Measurements from ENCODE around the gene SNX4. TPM values are rescaled to one million over a fixed set of nuclear protein-coding genes. Genes with fewer than 3 reads are reported as not detected.
A peak's percentile ranks its signal among the peaks of the same experiment; 100 is the strongest.
"Not testable (repeated sequence)": the region's sequence is repeated elsewhere in the genome, so short reads cannot be mapped to it uniquely, and the experiment has no call there.

Gene SNX4
- total and polyA plus RNA-seq, 7 donors, result 24.9 to 50.6 (median 39.1) TPM

DNA sequence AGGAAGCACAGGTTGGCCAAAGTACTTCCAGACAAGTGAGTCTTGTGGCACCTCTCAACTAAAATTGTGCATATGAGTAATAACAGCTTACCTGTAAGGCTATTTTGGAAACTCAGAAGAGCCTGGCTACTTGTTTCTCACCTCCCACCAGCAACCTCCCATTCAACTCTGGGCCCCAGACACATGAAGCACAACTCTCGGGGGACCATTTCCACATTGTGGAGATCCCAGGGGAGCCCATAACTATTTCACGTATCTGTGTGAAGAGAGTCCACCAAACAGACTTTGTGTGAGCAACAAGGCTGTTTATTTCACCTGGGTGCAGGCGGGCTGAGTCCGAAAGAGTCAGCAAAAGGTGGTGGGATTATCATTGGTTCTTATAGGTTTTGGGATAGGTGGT, 5.2 kb upstream of the SNX4 start:
- no peak for DNase-seq
- H3K9me3 ChIP-seq, result no peaks in the 10 kb centered on the region
- no peak for TF ChIP-seq EP300 (IDR thresholded peaks at IDR 0.05)
- TF ChIP-seq POLR2A (IDR thresholded peaks at IDR 0.05), result no peak
- no peak for TF ChIP-seq POLR2AphosphoS5 (IDR thresholded peaks at IDR 0.05)
- TF ChIP-seq, protein P1, sequence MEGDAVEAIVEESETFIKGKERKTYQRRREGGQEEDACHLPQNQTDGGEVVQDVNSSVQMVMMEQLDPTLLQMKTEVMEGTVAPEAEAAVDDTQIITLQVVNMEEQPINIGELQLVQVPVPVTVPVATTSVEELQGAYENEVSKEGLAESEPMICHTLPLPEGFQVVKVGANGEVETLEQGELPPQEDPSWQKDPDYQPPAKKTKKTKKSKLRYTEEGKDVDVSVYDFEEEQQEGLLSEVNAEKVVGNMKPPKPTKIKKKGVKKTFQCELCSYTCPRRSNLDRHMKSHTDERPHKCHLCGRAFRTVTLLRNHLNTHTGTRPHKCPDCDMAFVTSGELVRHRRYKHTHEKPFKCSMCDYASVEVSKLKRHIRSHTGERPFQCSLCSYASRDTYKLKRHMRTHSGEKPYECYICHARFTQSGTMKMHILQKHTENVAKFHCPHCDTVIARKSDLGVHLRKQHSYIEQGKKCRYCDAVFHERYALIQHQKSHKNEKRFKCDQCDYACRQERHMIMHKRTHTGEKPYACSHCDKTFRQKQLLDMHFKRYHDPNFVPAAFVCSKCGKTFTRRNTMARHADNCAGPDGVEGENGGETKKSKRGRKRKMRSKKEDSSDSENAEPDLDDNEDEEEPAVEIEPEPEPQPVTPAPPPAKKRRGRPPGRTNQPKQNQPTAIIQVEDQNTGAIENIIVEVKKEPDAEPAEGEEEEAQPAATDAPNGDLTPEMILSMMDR (IDR thresholded peaks at IDR 0.05), result no peak
- no peak overlapping the region for H3K27ac ChIP-seq
- H3K36me3 ChIP-seq, result peaks cover 0 to 30% (median 4%) of the 10 kb centered on the region in 4 donors
- H3K4me1 ChIP-seq, result peaks cover 0 to 8% (median 6%) of the 10 kb centered on the region in 4 donors
- intact Hi-C loops (cut with DNase I), result no loop called here
- H3K4me3 ChIP-seq, result no peak overlapping the region
- no peaks in the 10 kb centered on the region for H3K27me3 ChIP-seq
- WGBS, 2 donors, result 93 to 98% methylated on average over 4 of the region's 4 CpGs

DNA sequence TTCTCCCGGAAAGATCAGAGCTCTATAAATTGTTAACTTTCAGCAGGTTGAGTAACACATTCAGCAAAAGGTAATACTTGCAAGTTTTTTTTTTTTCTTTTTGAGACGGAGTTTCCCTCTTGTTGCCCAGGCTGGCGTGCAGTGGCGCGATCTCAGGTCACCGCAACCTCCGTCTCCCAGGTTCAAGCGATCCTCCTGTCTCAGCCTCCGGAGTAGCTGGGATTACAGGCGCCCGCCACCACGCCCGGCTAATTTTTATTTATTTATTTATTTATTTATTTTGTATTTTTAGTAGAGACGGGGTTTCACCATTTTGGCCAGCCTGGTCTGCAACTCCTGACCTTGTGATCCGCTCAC, 539 bp upstream of the SNX4 start:
- Histone ChIP-seq H3K4me1 (peaks cover 0 to 30% (median 26%) of the 10 kb centered on the region in 4 donors), H3K27ac (peak overlapping the region; percentile 86 to 90 (median 88)), H3K4me3 (peak overlapping the region; percentile 76 to 99 (median 94))
- H3K27me3 ChIP-seq; H3K36me3 ChIP-seq; DNase-seq; intact Hi-C loops (cut with DNase I); H3K9me3 ChIP-seq: not testable (repeated sequence)
- WGBS, 2 donors, result 66 to 77% methylated on average over 15 of the region's 15 CpGs

DNA sequence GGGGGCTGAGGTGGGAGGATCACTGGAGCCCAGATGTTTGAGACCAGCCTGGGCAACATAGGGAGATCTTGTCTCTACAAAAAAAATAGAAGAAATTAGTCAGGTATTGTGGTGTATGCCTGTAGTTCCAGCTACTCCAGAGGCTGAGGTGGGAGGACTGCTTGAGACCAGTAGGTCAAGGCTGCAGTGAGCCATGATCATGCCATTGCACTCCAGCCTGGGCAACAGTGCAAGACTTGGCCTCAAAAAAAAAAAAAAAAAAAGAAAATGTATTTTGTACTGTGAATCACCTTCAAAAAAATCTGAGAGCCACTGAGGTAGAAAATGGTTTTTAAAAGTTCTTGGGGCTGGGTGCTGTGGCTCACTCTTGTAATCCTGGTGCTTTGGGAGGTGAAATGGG, 4.6 kb downstream of the SNX4 start:
- Histone ChIP-seq H3K4me1 (peaks cover 0 to 33% (median 27%) of the 10 kb centered on the region in 4 donors), H3K27me3 (no peaks in the 10 kb centered on the region), H3K27ac (no peak overlapping the region), H3K9me3 (no peaks in the 10 kb centered on the region), H3K36me3 (peaks cover 0 to 26% (median 0%) of the 10 kb centered on the region in 4 donors), H3K4me3 (no peak overlapping the region)
- intact Hi-C loops (cut with DNase I), result loop anchor here (5.0 kb wide), 1 partner anchor 72 kb away; no protein-coding TSS in a partner anchor
- TF ChIP-seq POLR2A (IDR thresholded peaks at IDR 0.05) (no peak), POLR2AphosphoS5 (IDR thresholded peaks at IDR 0.05) (no peak), EP300 (IDR thresholded peaks at IDR 0.05) (no peak)
- TF ChIP-seq, protein P1 (IDR thresholded peaks at IDR 0.05), result no peak
- no peak for DNase-seq

DNA sequence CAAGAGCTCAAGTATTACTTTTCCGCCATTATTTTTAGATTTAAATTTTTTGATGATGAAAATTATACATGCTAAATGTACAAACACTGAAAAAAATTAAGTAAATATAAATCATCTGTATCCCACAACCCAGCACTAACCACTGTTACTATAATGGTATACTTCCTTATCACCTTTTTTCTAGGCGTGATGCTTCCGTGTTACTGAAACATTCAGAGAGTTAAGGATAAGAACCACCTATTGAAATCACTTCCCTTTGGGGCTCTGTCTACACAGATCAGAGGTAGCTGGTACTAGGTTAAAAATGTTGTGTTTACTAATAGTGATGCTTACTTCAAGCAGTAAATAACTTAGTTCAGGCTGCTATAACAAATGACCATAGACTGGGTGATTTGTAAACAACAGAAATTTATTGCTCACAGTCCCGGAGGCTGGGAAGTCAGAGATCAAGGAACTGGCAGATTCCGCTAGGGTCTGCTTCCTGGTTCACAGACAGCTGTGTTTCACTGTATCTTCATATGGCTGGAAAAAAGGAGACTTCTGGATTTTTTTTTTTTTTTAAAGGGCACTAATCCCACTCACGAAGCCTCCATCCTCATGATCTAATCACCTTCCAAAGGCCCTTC, 6.4 kb downstream of the SNX4 start:
- TF ChIP-seq POLR2AphosphoS5 (IDR thresholded peaks at IDR 0.05) (no peak), EP300 (IDR thresholded peaks at IDR 0.05) (no peak), POLR2A (IDR thresholded peaks at IDR 0.05) (no peak)
- TF ChIP-seq, protein P1 (IDR thresholded peaks at IDR 0.05), result no peak
- Histone ChIP-seq H3K4me1 (peaks cover 0 to 24% (median 18%) of the 10 kb centered on the region in 4 donors), H3K27me3 (no peaks in the 10 kb centered on the region), H3K27ac (no peak overlapping the region), H3K36me3 (peaks cover 0 to 26% (median 0%) of the 10 kb centered on the region in 4 donors), H3K4me3 (no peak overlapping the region), H3K9me3 (no peaks in the 10 kb centered on the region)
- DNase-seq, result no peak
- WGBS, 2 donors, result 32 to 65% methylated on average over 6 of the region's 6 CpGs
- intact Hi-C loops (cut with DNase I), result no loop called here

DNA sequence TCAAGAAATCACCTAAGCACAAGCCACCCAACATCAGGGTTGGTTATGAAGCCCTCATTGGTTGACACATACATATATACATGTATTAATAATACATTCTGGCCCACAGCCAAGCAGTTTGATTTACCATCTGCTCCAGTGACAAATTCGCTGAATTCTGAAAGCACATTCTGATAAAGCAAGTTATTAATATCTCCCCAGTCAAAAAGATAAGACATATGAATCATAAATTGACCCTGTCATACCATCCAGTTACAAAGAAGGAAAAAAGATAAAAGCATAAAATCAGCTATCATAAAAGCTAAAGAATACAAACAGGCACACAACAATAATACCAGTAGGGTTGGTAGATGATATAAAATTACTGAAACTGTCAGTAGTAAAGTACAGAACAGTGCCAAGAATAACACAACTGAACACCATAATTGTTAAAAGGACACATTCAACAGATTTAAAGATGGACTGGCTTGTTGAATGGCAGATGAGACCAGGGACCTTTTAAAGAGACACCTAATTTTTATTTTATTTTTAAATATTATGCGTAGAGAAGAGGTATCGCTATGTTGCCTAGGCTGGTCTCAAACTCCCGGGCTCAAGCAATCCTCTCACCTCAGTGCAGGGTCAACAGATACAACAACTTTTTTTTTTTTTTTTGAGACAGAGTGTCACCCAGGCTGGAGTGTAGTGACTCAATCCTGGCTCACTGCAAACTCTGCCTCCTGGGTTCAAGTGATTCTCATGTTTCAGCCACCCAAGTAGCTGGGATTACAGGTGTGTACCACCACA, 7.7 kb downstream of the SNX4 start:
- no peaks in the 10 kb centered on the region for H3K27me3 ChIP-seq
- no peak overlapping the region for H3K27ac ChIP-seq
- H3K4me3 ChIP-seq, result no peak overlapping the region
- peaks cover 0 to 14% (median 8%) of the 10 kb centered on the region in 4 donors for H3K4me1 ChIP-seq
- TF ChIP-seq POLR2A (IDR thresholded peaks at IDR 0.05) (no peak), POLR2AphosphoS5 (IDR thresholded peaks at IDR 0.05) (no peak), EP300 (IDR thresholded peaks at IDR 0.05) (no peak)
- TF ChIP-seq, protein P1 (IDR thresholded peaks at IDR 0.05), result no peak
- peaks cover 0 to 30% (median 0%) of the 10 kb centered on the region in 4 donors for H3K36me3 ChIP-seq
- no peaks in the 10 kb centered on the region for H3K9me3 ChIP-seq
- no peak for DNase-seq
- 73 to 77% methylated on average over 4 of the region's 4 CpGs for WGBS, 2 donors
- intact Hi-C loops (cut with DNase I), result no loop called here

All from sigmoid colon (tissue), 7 donors.